ENCODE results near the gene ZFYVE27. TPM values are rescaled to one million over a fixed set of nuclear protein-coding genes. Genes with fewer than 3 reads are reported as not detected.

Gene ZFYVE27
- total RNA-seq, 1 experiment from 2014 or later: 31.7 TPM

GRCh38 chr10:97719602-97720001 lies 17.3 kb upstream of the ZFYVE27 start:
- peaks cover 27% of the 10 kb centered on the region for H3K4me1 ChIP-seq (ENCODE audit: insufficient read depth, low read length, poor library complexity, severe bottlenecking)
- H3K9me3 ChIP-seq (ENCODE audit: low read depth, low read length, poor library complexity, severe bottlenecking): no peaks in the 10 kb centered on the region
- no peaks in the 10 kb centered on the region for H3K27me3 ChIP-seq (replicated peaks; ENCODE audit: insufficient read depth, low read depth, low read length, poor library complexity)
- no peak overlapping the region for H3K4me3 ChIP-seq (ENCODE audit: low read depth, low read length, poor library complexity, severe bottlenecking)
- DNase-seq (ENCODE audit: low spot score): no peak
- CTCF ChIA-PET: no interaction called here
- peaks cover 12% of the 10 kb centered on the region for H3K36me3 ChIP-seq (ENCODE audit: insufficient read depth, low read length, poor library complexity, severe bottlenecking)
- no TSS peak for BruUV-seq (replicated peaks)
- H3K27ac ChIP-seq (ENCODE audit: low read depth, low read length, poor library complexity, severe bottlenecking): peak overlapping the region; percentile 13
- TF ChIP-seq CTCF (conservative IDR thresholded peaks at IDR 0.05; ENCODE audit: low read depth, low read length) (no peak), EZH2 (IDR thresholded peaks at IDR 0.05; ENCODE audit: borderline replicate concordance, low read depth, low read length, poor library complexity, severe bottlenecking) (no peak)
- POLR2A ChIA-PET (ENCODE audit: low non-redundant PET): no interaction called here
- intact Hi-C loops (cut with micrococcal nuclease; ENCODE audit: unreplicated experiment): no loop called here

GRCh38 chr10:97721871-97722780 lies 14.8 kb upstream of the ZFYVE27 start:
- TF ChIP-seq CTCF (conservative IDR thresholded peaks at IDR 0.05; ENCODE audit: low read depth, low read length): no peak
- TF ChIP-seq EZH2 (IDR thresholded peaks at IDR 0.05; ENCODE audit: borderline replicate concordance, low read depth, low read length, poor library complexity, severe bottlenecking): no peak
- ChIA-PET POLR2A (ENCODE audit: low non-redundant PET) (no interaction called here), CTCF (no interaction called here)
- Histone ChIP-seq H3K36me3 (ENCODE audit: insufficient read depth, low read length, poor library complexity, severe bottlenecking) (peaks cover 6% of the 10 kb centered on the region), H3K9me3 (ENCODE audit: low read depth, low read length, poor library complexity, severe bottlenecking) (no peaks in the 10 kb centered on the region), H3K4me3 (ENCODE audit: low read depth, low read length, poor library complexity, severe bottlenecking) (no peak overlapping the region), H3K27me3 (replicated peaks; ENCODE audit: insufficient read depth, low read depth, low read length, poor library complexity) (no peaks in the 10 kb centered on the region), H3K4me1 (ENCODE audit: insufficient read depth, low read length, poor library complexity, severe bottlenecking) (peaks cover 15% of the 10 kb centered on the region), H3K27ac (ENCODE audit: low read depth, low read length, poor library complexity, severe bottlenecking) (no peak overlapping the region)
- BruUV-seq (replicated peaks): no TSS peak
- no peak for DNase-seq (ENCODE audit: low spot score)
- intact Hi-C loops (cut with micrococcal nuclease; ENCODE audit: unreplicated experiment): no loop called here

- ChIA-PET CTCF (interaction anchor here (0.9 kb wide), 1 partner anchor 14 kb away, joined by 3 read pairs; no protein-coding TSS in a partner anchor), POLR2A (ENCODE audit: low non-redundant PET) (no interaction called here)
- no TSS peak for BruUV-seq (replicated peaks)
- Histone ChIP-seq H3K27me3 (replicated peaks; ENCODE audit: insufficient read depth, low read depth, low read length, poor library complexity) (no peaks in the 10 kb centered on the region), H3K36me3 (ENCODE audit: insufficient read depth, low read length, poor library complexity, severe bottlenecking) (no peaks in the 10 kb centered on the region), H3K27ac (ENCODE audit: low read depth, low read length, poor library complexity, severe bottlenecking) (no peak overlapping the region), H3K9me3 (ENCODE audit: low read depth, low read length, poor library complexity, severe bottlenecking) (no peaks in the 10 kb centered on the region), H3K4me3 (ENCODE audit: low read depth, low read length, poor library complexity, severe bottlenecking) (no peak overlapping the region), H3K4me1 (ENCODE audit: insufficient read depth, low read length, poor library complexity, severe bottlenecking) (peaks cover 15% of the 10 kb centered on the region)
- no peak for TF ChIP-seq EZH2 (IDR thresholded peaks at IDR 0.05; ENCODE audit: borderline replicate concordance, low read depth, low read length, poor library complexity, severe bottlenecking)
- TF ChIP-seq CTCF (conservative IDR thresholded peaks at IDR 0.05; ENCODE audit: low read depth, low read length): no peak
- no peak for DNase-seq (ENCODE audit: low spot score)
- intact Hi-C loops (cut with micrococcal nuclease; ENCODE audit: unreplicated experiment): no loop called here
Measured at GRCh38 chr10:97723001-97723400, 13.9 kb upstream of the ZFYVE27 start.

Measured in A673 (cell line).